Brain microvascular endothelial cell (primary cell): ENCODE data around the gene KIF6.

Experiments used
- DNase-seq: peaks from one replicate; pipeline ENCODE4 v3.0.0-alpha.2; 2020
- H3K27ac ChIP-seq: fragments of 250-450 bp; sonication (Bioruptor Pico); 2 replicates; pipeline ENCODE4 v1.5.1; 2020; ENCODE audit warnings: mild to moderate bottlenecking, moderate library complexity
- H3K27me3 ChIP-seq: fragments of 250-450 bp; sonication (Bioruptor Pico); replicated peaks from 2 replicates; pipeline ENCODE4 v1.5.1; 2020; ENCODE audit warnings: mild to moderate bottlenecking
- H3K36me3 ChIP-seq: fragments of 250-450 bp; sonication (Bioruptor Pico); replicated peaks from 2 replicates; pipeline ENCODE4 v1.5.1; 2020; ENCODE audit warnings: mild to moderate bottlenecking
- H3K4me3 ChIP-seq: 2 replicates; pipeline ENCODE4 v1.5.1; 2011; ENCODE audit warnings: low read depth, mild to moderate bottlenecking, control low read depth, low read length, moderate library complexity
- CTCF ChIP-seq: IDR thresholded peaks from 2 replicates; pipeline ENCODE4 v1.5.1; 2011; ENCODE audit warnings: low read depth, mild to moderate bottlenecking, moderate library complexity, low read length, control low read depth, inconsistent platforms; ENCODE audit errors: missing control alignments
- in situ Hi-C: cut with HindIII; loops from 2 replicates; pipeline ENCODE4 v1.10.0; 2017; ENCODE audit warnings: low sequenced_read_pairs, low pct_ligation_motif_present

Gene KIF6

GRCh38 chr6:39404312-39404711 lies 320.9 kb downstream of the KIF6 start:
- no peaks in the 10 kb centered on the region for H3K36me3 ChIP-seq
- in situ Hi-C loops, result no loop called here
- H3K27me3 ChIP-seq, result no peaks in the 10 kb centered on the region
- H3K4me3 ChIP-seq, result no peak overlapping the region
- H3K27ac ChIP-seq, result no peak overlapping the region
- no peak for DNase-seq
- TF ChIP-seq CTCF, result no peak

- Histone ChIP-seq H3K27me3 (no peaks in the 10 kb centered on the region), H3K27ac (no peak overlapping the region), H3K4me3 (no peak overlapping the region), H3K36me3 (no peaks in the 10 kb centered on the region)
- in situ Hi-C loops, result no loop called here
- TF ChIP-seq CTCF, result no peak
- DNase-seq, result no peak
Measured at GRCh38 chr6:39403304-39403703, 321.9 kb downstream of the KIF6 start.

GRCh38 chr6:39402239-39402751 lies 322.9 kb downstream of the KIF6 start:
- TF ChIP-seq CTCF, result no peak
- in situ Hi-C loops, result no loop called here
- Histone ChIP-seq H3K27ac (no peak overlapping the region), H3K36me3 (no peaks in the 10 kb centered on the region), H3K27me3 (no peaks in the 10 kb centered on the region), H3K4me3 (no peak overlapping the region)
- no peak for DNase-seq

GRCh38 chr6:39401376-39401775 lies 323.8 kb downstream of the KIF6 start:
- in situ Hi-C loops, result no loop called here
- H3K36me3 ChIP-seq, result no peaks in the 10 kb centered on the region
- H3K4me3 ChIP-seq, result no peak overlapping the region
- no peak for TF ChIP-seq CTCF
- DNase-seq, result no peak
- no peak overlapping the region for H3K27ac ChIP-seq
- no peaks in the 10 kb centered on the region for H3K27me3 ChIP-seq

- TF ChIP-seq CTCF, result no peak
- Histone ChIP-seq H3K27me3 (no peaks in the 10 kb centered on the region), H3K36me3 (no peaks in the 10 kb centered on the region), H3K4me3 (no peak overlapping the region), H3K27ac (no peak overlapping the region)
- in situ Hi-C loops, result no loop called here
- no peak for DNase-seq
Measured at GRCh38 chr6:39400026-39400425, 325.2 kb downstream of the KIF6 start.

GRCh38 chr6:39396854-39397253 lies 328.4 kb downstream of the KIF6 start:
- H3K27me3 ChIP-seq, result no peaks in the 10 kb centered on the region
- no peak for DNase-seq
- no peak overlapping the region for H3K4me3 ChIP-seq
- no peaks in the 10 kb centered on the region for H3K36me3 ChIP-seq
- in situ Hi-C loops, result no loop called here
- no peak overlapping the region for H3K27ac ChIP-seq
- no peak for TF ChIP-seq CTCF
